ENCODE data around the gene ARHGEF10L.

ARHGEF10L gene

DNA sequence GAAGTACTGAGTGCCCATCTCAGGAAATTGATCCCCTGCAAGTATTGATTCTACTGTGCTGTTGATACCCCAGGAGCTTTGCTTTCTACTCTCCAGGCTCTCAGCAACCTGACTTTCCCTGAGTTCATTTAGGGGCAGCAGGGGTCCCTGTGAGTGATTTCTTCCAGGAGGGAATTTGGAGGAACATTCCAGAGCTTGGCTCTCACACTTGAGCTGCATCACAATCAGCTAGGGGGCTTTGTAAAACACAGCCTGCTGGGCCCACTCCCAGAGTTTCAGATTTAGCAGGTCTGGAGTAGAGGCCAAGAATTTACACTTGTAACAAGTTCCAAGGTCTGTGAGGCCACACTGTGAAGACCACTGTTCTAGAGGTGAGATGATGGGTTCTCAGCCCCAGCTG is 199.6 kb downstream of the ARHGEF10L start:
- TF ChIP-seq, protein P1, sequence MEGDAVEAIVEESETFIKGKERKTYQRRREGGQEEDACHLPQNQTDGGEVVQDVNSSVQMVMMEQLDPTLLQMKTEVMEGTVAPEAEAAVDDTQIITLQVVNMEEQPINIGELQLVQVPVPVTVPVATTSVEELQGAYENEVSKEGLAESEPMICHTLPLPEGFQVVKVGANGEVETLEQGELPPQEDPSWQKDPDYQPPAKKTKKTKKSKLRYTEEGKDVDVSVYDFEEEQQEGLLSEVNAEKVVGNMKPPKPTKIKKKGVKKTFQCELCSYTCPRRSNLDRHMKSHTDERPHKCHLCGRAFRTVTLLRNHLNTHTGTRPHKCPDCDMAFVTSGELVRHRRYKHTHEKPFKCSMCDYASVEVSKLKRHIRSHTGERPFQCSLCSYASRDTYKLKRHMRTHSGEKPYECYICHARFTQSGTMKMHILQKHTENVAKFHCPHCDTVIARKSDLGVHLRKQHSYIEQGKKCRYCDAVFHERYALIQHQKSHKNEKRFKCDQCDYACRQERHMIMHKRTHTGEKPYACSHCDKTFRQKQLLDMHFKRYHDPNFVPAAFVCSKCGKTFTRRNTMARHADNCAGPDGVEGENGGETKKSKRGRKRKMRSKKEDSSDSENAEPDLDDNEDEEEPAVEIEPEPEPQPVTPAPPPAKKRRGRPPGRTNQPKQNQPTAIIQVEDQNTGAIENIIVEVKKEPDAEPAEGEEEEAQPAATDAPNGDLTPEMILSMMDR (IDR thresholded peaks at IDR 0.05; ENCODE audit: insufficient read depth, low read depth, low read length, missing control alignments): no peak
- DNase-seq (ENCODE audit: low read depth): no peak
- H3K4me3 ChIP-seq (ENCODE audit: low read length): no peak overlapping the region

DNA sequence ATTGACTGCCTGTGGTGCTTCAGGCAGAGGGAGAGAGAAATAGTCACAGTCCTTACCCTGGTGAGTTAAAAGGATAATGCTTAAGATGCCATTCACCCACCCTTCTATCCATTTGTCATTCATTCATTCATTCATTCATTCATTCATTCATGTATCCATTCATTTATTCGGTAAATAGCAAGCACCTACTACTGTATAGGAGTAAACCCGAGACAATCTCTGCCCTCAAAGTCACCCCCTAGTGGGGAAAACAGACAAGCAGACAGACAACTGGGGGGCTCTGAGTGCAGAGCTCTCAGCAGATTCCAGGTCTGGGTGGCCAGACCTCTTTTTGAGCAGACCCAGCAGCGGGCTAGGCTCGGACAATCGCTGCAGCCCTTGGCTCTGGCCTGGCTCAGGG is 201.6 kb downstream of the ARHGEF10L start:
- H3K4me3 ChIP-seq (ENCODE audit: low read length): no peak overlapping the region
- TF ChIP-seq, protein P1 (IDR thresholded peaks at IDR 0.05; ENCODE audit: insufficient read depth, low read depth, low read length, missing control alignments): no peak
- no peak for DNase-seq (ENCODE audit: low read depth)

DNA sequence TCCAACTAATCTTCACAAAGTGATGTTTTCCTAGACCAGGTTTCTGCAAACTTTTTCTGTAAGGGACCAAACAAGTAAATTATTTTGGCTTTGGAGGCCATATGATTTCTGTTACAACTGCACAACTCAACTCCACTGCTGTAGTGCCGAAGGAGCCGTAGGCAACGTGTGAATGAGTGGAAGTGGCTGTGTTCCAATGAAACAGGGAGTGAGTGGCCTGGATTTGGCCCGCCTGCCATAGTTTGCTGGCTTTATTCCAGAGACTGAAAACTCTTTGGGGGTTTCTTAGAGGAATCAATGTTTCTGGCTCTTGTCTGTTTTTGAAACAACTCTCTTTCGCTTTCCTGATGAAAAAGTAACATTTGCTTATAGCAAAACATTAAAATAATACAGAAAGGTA is 203.1 kb downstream of the ARHGEF10L start:
- TF ChIP-seq, protein P1 (IDR thresholded peaks at IDR 0.05; ENCODE audit: insufficient read depth, low read depth, low read length, missing control alignments): no peak
- H3K4me3 ChIP-seq (ENCODE audit: low read length): no peak overlapping the region
- no peak for DNase-seq (ENCODE audit: low read depth)

DNA sequence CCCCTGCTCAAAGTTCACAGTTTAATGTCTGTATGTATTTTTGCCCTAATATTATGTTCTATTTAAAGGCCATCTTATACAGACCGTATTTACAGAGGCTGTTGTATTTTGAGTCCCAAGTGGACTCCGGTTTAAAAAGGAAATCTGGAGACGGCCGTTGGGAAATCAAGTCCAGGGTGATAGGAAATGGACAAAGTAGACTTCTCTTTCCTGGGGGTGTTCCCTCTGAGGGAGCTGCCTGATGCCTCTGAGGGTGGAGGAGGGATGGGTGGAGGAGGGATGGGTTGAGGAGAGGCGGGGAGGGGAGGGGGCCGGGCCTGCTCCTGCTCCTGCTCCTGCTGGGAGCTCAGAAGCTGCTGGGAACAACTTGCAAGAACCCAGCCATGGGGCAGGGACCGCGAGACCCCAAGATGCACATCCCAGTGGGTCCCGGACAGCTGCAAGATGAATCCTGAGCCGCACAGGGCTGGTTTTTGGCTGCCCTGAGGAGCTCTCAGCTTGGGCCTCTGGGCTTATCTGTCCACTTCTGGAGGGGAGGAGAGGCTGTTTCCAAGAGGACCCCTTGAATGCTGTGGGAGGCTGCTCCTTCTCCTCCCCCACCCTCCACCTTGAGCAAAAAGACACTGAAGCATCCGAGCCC is 203.6 kb downstream of the ARHGEF10L start:
- no peak overlapping the region for H3K4me3 ChIP-seq (ENCODE audit: low read length)
- TF ChIP-seq, protein P1 (IDR thresholded peaks at IDR 0.05; ENCODE audit: insufficient read depth, low read depth, low read length, missing control alignments): no peak
- DNase-seq (ENCODE audit: low read depth): no peak

DNA sequence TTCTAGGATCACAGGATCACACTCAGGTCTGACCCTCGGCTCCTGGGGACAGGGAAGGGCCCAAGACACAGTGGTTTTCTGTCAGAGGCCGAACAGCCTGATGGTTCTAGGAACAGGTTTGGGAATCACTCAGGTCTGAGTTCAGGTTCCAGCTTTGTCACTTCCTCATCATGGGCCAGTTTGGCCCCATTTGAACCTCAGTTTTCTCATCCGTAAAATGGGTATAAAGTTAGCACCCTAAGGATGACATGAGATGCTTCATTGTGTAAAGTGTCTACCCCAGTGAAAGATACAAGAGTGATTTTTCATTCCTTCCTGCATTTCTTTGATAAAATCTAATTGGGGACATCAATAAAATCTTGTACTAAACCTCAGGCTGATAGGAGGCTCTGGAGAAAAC is 204.4 kb downstream of the ARHGEF10L start:
- TF ChIP-seq, protein P1 (IDR thresholded peaks at IDR 0.05; ENCODE audit: insufficient read depth, low read depth, low read length, missing control alignments): no peak
- no peak overlapping the region for H3K4me3 ChIP-seq (ENCODE audit: low read length)
- no peak for DNase-seq (ENCODE audit: low read depth)

DNA sequence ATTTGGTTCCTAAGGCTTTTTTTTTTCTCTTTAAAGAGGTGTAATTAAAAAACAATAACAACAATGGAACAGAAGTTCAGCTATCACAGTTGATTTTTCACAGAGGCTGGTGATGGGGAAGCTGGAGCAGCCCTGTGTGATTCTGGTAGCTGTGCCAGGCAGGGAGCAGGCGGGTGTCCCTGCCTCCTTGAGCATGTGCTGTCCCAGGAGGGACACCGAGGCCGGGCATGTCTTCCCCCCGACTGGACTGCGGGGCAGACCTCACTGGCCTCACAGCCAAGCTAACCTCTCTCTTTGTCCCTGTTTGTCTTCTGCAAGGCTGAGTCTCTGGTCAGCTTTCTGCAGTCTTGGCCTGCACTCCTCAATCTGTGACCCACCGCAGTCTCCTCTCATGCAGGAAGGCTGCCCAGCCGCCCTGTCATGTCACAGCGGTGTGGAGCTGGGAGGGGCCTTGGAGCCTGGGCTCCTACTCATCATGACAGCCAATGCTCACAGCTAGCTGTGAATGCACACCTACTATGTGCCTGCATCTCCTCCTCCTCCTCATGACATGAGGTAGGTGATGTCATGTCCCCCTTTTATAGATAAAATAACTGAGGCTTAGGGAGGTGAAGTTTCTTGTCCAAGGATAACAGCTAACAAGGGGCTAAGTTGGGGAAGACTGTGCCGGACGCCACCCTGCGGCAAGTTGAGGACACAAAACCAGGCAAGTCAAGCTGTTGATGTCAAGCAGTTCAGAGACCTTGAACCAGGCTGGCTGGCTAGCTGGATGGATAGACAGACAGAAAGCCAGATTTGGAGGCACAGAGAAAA is 205.4 kb downstream of the ARHGEF10L start:
- no peak overlapping the region for H3K4me3 ChIP-seq (ENCODE audit: low read length)
- TF ChIP-seq, protein P1 (IDR thresholded peaks at IDR 0.05; ENCODE audit: insufficient read depth, low read depth, low read length, missing control alignments): no peak
- no peak for DNase-seq (ENCODE audit: low read depth)

All from epithelial cell of esophagus (primary cell).